Midbrain (tissue), 1 donor: ENCODE results near the gene SCARF1.

Experiments used
- DNase-seq: peaks from one replicate; lab custom pipeline; 2025; lab: John Stamatoyannopoulos, UW

Gene SCARF1

DNA sequence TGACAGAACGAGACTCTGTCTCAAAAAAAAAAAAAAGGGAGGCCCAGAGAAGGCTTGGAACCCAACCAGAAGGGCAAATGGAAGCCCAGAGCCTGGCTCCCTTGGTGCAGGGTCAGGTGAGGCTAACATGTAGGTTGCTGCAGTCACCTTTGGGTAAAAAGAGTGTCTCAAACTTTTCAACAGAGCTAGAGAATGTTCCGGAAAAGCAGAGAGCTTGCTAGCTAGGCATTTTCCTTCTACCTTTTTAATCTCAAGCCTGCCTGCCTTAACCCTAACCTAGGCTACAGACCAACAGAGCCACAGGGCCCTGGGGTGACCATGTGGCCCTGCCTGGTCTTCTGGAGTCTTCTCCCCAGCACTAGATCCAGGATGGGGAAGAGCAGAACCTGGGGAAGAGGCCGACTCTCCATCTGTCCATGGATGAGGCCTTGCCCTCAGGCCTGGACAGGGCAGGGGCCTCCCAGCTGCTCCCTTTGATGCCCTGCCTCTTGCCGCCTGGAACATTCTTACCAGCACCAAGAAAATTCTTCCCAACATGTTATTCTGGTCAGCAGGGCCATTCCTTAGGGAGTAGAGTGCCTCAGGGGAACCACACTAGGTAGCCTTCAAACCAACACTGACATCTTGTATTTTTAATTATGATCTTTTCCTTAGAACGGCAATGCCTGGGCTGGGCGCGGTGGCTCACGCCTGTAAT, 47.0 kb downstream of the SCARF1 start:
- DNase-seq: no peak

DNA sequence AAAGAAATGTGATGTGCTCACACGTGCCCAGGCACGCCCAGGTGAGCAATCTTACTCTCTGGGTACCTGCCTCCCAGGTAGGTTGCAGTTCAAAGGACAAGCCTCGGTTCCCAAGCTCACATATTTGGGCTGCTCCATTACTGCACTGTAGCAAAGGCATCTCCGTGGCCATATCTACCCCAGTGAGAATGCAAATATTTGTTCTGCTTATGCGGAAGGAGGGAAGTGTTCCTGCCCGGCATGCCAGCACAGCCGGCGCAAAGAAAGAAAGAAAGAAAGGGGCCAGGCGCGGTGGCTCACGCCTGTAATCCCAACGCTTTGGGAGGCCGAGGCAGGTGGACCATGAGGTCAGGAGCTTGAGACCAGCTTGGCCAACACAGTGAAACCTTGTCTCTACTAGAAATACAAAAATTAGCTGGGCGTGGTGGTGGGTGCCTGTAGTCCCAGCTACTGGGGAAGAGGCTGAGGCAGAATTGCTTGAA, 47.6 kb downstream of the SCARF1 start:
- DNase-seq: no peak

GRCh38 chr17:1593630-1593931, 52.0 kb downstream of the SCARF1 start:
- no peak for DNase-seq

DNA sequence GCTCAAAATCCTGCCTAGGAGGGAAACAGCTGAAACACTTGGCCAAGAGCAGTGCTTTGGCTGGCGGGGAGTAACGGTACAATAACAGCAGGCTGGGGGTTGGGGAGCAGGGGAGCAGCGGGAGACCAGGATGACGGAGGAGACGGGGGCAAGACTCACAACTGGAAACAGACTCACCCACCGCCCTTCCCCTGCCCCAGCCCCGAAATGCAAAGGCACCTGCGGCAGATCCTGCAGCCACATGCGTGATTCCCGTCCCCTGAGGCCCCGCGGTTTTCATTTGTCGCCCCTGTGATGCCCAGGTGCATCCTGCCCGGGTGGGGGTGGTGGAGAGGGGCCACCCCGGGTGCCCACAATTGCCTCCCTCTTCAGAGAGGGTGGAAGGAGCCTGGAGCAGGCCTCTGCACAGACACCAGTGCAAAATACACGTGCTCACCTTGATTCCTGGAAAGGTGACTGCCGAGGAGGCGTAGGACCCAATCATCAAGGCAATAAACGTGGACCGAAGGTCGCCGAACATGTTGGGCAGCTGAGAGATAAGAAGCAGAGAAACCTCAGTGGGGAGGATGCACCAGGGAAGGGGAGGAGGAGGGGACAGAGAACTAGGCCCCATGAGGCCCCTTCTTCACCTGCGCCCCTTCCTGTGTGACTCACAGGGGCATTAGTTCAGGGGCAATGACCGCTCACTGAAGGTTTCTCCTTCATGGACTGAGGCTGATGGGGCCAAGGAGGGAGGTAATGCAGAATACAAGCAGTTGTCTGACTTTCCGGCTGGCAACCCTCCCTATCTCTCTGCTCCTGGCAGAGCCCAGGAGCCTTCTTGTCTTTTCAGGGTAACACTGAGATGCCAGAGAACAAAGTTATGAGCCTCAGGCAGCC, 52.5 kb downstream of the SCARF1 start:
- DNase-seq: no peak

DNA sequence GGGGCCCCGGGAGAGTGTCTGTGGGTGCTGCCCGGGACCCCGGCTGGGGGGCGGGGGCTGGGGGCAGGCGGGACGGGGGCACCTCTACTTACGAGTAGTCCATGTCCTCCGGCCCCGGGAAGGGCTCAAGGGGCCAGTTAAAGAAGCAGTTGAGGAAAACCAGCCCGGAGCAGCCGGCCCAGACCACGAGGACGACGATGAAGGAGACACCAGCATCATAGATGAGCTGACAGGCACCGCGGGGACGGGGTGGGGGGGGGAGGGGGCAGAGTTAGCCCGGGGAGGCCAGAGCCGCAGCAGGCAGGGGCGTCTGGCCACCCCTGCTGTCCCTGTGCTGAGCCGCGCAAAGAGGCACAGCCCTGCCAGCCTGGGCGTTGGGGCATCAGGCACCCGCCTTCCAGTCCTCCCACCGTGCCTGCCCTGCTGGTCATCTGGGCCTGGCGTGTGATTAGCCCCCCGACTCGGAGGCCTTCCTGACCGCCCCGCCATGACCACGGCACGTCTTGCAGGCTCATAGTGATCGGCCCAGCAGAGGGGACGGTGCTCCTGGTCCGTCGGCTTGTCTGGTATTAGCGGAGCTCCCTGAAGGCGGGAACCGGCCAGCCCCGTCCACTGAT, 54.0 kb downstream of the SCARF1 start:
- no peak for DNase-seq

DNA sequence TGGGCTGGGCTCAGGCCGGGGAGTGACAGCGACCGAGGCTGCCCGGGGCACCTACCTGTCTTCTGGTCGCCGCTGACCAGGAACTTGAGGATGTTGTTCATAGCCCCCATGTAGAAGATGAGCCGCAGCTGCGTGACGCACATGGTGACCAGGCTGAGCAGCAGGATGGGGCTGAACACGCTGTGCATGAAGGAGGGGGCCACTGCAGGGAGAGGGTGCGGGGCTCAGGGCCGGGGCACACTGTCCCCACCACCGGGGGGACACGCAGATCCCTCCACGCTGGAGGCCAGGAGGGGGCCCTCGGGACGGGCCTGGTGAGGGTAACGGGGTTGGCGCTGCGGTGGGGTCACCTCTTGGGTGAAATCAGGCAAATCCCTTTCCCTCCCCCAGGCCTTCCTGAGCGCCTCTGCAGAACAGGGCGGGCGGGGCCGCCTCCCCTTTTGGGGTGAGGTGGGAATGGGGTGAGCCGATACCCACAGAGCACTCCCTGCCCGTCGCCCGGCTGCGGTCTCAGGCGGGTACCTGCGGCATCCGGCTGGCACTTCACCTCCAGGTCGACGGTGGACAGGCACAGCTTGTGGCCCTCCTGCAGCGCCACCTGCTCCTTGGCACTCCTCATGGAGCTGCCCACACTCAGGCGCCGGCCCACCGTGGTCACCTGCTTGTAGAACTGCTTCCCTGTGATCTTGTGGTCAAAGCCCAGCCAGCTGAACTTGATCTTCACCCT, 54.6 kb downstream of the SCARF1 start:
- DNase-seq: no peak

DNA sequence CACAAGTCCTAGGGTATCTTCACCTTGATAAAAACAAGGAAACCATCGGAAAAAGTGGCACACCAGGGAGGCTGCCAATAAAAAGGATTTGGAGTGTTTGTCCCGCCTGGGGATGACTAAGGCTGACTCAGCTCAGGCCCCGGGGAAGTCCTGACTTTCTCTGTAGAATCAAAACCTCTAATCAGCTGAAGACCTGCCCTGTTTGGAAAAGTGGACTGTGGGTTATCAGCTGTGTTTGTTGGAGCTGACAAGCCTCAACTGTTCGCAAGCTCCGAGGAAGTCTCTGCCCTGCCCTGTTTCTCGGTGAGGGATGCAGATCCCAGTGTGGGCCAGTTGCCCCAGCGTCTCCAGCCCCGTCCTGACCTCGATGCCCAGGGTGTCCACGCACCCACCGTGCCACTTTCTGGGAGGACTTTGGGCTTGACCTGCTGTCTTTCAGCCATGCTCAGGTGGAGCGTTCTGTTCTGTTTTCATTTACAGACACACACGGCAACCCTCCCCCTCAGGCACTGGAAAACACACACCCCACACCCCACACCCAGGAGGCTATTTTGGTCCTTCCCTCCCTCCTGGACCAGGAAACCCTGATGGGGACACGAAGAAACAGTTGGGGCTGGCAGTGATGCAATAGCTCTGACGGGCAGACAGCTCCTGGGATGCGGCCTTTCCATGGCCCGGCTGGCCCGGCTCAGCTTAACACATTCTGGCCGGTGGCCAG, 55.3 kb downstream of the SCARF1 start:
- peak; percentile 10 for DNase-seq

DNA sequence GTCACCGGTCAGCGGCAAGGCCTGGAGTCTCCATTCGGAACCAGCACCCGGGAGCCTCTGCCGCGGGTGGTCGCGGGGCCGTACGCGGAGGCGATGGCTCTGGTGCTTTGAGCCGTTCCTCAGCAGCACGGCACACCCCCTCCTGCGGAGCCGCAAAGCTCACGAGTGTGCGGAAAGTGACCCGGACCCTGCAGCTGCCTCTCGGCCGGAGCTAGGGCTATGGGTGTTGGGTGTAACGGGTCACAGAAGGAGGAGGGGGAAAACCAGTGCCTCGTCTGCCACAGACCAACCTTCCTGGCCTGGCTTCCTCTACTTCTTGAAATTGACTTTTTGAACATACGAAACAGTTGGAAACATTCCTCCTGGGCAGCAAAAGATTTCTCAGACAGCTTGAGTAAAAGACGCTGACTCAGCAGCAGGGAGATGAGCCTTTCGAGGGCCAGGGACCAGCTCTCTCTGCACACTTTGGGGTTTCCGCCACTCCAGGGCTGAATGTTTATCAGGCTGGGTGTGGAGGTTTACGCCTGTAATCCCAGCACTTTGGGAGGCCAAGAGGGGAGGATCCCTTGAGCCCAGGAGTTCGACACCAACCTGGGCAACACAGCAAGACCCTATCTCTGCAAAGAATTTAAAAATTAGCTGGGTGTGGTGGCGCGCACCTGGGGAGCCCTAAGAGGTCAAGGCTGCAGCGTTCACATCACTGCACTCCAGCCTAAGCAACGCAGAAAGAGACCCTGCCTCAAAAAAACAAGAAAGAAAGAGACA, 56.5 kb downstream of the SCARF1 start:
- DNase-seq: no peak

GRCh38 chr17:1584167-1584566, 61.4 kb downstream of the SCARF1 start:
- DNase-seq: no peak
